SK-N-SH (cell line): ENCODE results near the gene GALNT6. TPM values are rescaled to one million over a fixed set of nuclear protein-coding genes. Genes with fewer than 3 reads are reported as not detected.

Experiments used
- CTCF ChIA-PET: fragments of 300-600, 350-600 bp; formaldehyde crosslinking; extraction: SDS; loops from one replicate; lab custom pipeline; 2021; lab: Yijun Ruan, JAX
- POLR2A ChIA-PET: fragments of 350-600 bp; sonication (Branson Sonifier 250); formaldehyde crosslinking; extraction: SDS; loops from one replicate; lab custom pipeline; 2020; ENCODE audit warnings: antibody characterized with exemption, inconsistent platforms; lab: Yijun Ruan, JAX
- DNase-seq: peaks from one replicate; pipeline ENCODE4 v3.0.0; 2012
- H2AFZ ChIP-seq: fragments of 200-600 bp; sonication (generic); 2 replicates; pipeline ENCODE4 v1.8.1; 2016; ENCODE audit warnings: antibody characterized with exemption, mild to moderate bottlenecking, low read depth
- H3F3A ChIP-seq: fragments of 200-600 bp; sonication (generic); replicated peaks from 2 replicates; pipeline ENCODE3; 2016; ENCODE audit warnings: antibody characterized with exemption, mild to moderate bottlenecking; ENCODE audit not compliant: insufficient read depth
- H3K27ac ChIP-seq, 2 experiments: fragments of 200-500 bp in 1 of 2; fragments of 200-600 bp in 1 of 2; sonication (Bioruptor generic) in 1 of 2; sonication (generic), shearing (Covaris generic) in 1 of 2; 2 replicates each; pipeline versions ENCODE4 v1.5.1 to v1.6.1; 2014 to 2016; ENCODE audit warnings: low read depth in 2 of 2, inconsistent platforms in 1 of 2, low read length in 1 of 2, mild to moderate bottlenecking in 1 of 2, mixed read lengths in 1 of 2
- H3K27me3 ChIP-seq: fragments of 200-600 bp; sonication (generic), shearing (Covaris generic); 2 replicates; pipeline ENCODE4 v1.6.1; 2016; ENCODE audit warnings: mixed run types; ENCODE audit not compliant: insufficient read depth
- H3K36me3 ChIP-seq, 2 experiments: fragments of 200-500 bp in 1 of 2; fragments of 200-600 bp in 1 of 2; sonication (Bioruptor generic) in 1 of 2; sonication (generic) in 1 of 2; replicated peaks in 1 of 2; 2 replicates each; pipeline versions ENCODE3 to v1.5.1; 2014 to 2016; ENCODE audit warnings: low read length in 1 of 2, mild to moderate bottlenecking in 1 of 2; ENCODE audit not compliant: insufficient read depth in 2 of 2, control insufficient read depth in 1 of 2
- H3K4me1 ChIP-seq, 2 experiments: fragments of 200-500 bp in 1 of 2; fragments of 200-600 bp in 1 of 2; sonication (Bioruptor generic) in 1 of 2; sonication (generic), shearing (Covaris generic) in 1 of 2; 2 replicates each; pipeline versions ENCODE4 v1.5.1 to v1.6.1; 2014 to 2016; ENCODE audit warnings: low read depth in 1 of 2, low read length in 1 of 2, mixed run types in 1 of 2; ENCODE audit not compliant: insufficient read depth in 2 of 2, control insufficient read depth in 1 of 2
- H3K4me2 ChIP-seq: fragments of 200-600 bp; sonication (generic), shearing (Covaris generic); 2 replicates; pipeline ENCODE4 v1.6.1; 2017; ENCODE audit warnings: mixed run types
- H3K4me3 ChIP-seq, 2 experiments: fragments of 200-500 bp in 1 of 2; fragments of 200-600 bp in 1 of 2; sonication (Bioruptor generic) in 1 of 2; sonication (generic), shearing (Covaris generic) in 1 of 2; 2 replicates each; pipeline versions ENCODE4 v1.5.1 to v1.8.1; 2014 to 2016; ENCODE audit warnings: low read depth in 2 of 2, inconsistent platforms in 1 of 2, low read length in 1 of 2, mild to moderate bottlenecking in 1 of 2, mixed read lengths in 1 of 2, moderate library complexity in 1 of 2
- H3K79me2 ChIP-seq: fragments of 200-600 bp; sonication (generic); 2 replicates; pipeline ENCODE4 v1.8.1; 2017; ENCODE audit warnings: mild to moderate bottlenecking; ENCODE audit not compliant: insufficient read depth
- H3K9ac ChIP-seq: fragments of 200-600 bp; sonication (generic); 2 replicates; pipeline ENCODE4 v1.6.1; 2017; ENCODE audit warnings: mixed run types
- H3K9me2 ChIP-seq: fragments of 200-600 bp; sonication (generic); 2 replicates; pipeline ENCODE4 v1.6.1; 2017; ENCODE audit warnings: mixed run types
- H3K9me3 ChIP-seq: fragments of 200-600 bp; sonication (generic); 2 replicates; pipeline ENCODE4 v1.6.1; 2017; ENCODE audit warnings: mixed run types, mild to moderate bottlenecking, moderate library complexity
- H4K20me1 ChIP-seq: fragments of 200-600 bp; sonication (generic); 2 replicates; pipeline ENCODE4 v1.6.1; 2017; ENCODE audit warnings: mild to moderate bottlenecking, mixed run types; ENCODE audit not compliant: insufficient read depth
- CHD2 ChIP-seq: fragments of 150-350 bp; IDR thresholded peaks from 2 replicates; pipeline ENCODE4 v1.6.1; 2018; ENCODE audit warnings: low read length; ENCODE audit not compliant: partially characterized antibody
- EP300 ChIP-seq, 2 experiments: IDR thresholded peaks; 2 replicates each; pipeline versions ENCODE4 v1.4.0 to v1.6.1; 2012; ENCODE audit warnings: borderline replicate concordance in 1 of 2, low read depth in 1 of 2, low read length in 1 of 2
- EZH2phosphoT487 ChIP-seq: fragments of 200-600 bp; sonication (generic); IDR thresholded peaks from 2 replicates; pipeline ENCODE4 v1.6.1; 2017; ENCODE audit warnings: low read depth, mixed run types, mild to moderate bottlenecking, antibody characterized with exemption, moderate library complexity, borderline replicate concordance
- FOSL2 ChIP-seq: IDR thresholded peaks from 2 replicates; pipeline ENCODE4 v1.4.0; 2012; ENCODE audit warnings: low read depth, mild to moderate bottlenecking, moderate library complexity, borderline replicate concordance
- GABPA ChIP-seq: IDR thresholded peaks from 2 replicates; pipeline ENCODE4 v1.4.0; 2012; ENCODE audit warnings: low read depth, mild to moderate bottlenecking
- JUND ChIP-seq: IDR thresholded peaks from 2 replicates; pipeline ENCODE4 v1.4.0; 2012
- PBX3 ChIP-seq: IDR thresholded peaks from 2 replicates; pipeline ENCODE4; 2012
- POLR2AphosphoS5 ChIP-seq: IDR thresholded peaks from 2 replicates; pipeline ENCODE4 v1.6.1; 2012; ENCODE audit warnings: low read depth, low read length
- RXRA ChIP-seq: IDR thresholded peaks from 2 replicates; pipeline ENCODE4 v1.4.0; 2012; ENCODE audit warnings: low read depth, mild to moderate bottlenecking, borderline replicate concordance
- SIN3A ChIP-seq: IDR thresholded peaks from 2 replicates; pipeline ENCODE4 v1.6.1; 2012; ENCODE audit warnings: low read depth, mild to moderate bottlenecking, low read length, moderate library complexity, borderline replicate concordance
- TAF1 ChIP-seq: IDR thresholded peaks from 2 replicates; pipeline ENCODE4 v1.6.1; 2012; ENCODE audit warnings: low read depth, mild to moderate bottlenecking, low read length, moderate library complexity, borderline replicate concordance
- TEAD4 ChIP-seq: IDR thresholded peaks from 2 replicates; pipeline ENCODE4 v1.4.0; 2012; ENCODE audit warnings: mild to moderate bottlenecking, borderline replicate concordance; ENCODE audit not compliant: insufficient read depth
- USF2 ChIP-seq: fragments of 150-350 bp; IDR thresholded peaks from 2 replicates; pipeline ENCODE4 v1.6.1; 2017; ENCODE audit warnings: antibody characterized with exemption, low read length, low read depth, borderline replicate concordance
- ZBTB33 ChIP-seq: IDR thresholded peaks from 2 replicates; pipeline ENCODE4 v1.4.0; 2012; ENCODE audit warnings: low read depth, borderline replicate concordance
- WGBS: methylation state at CpG from one replicate; pipeline ENCODE4 v1.1.6; 2017; ENCODE audit warnings: low lambda C conversion rate; 5-methylcytosine and 5-hydroxymethylcytosine counted together
- polyA plus RNA-seq, 3 experiments: library from polyadenylated mRNA; depleted of rRNA; stranded (reverse); fragments of >200 nt; gene quantifications; 2 replicates each; pipeline ENCODE4 v1.2.3, GENCODE V29; 2012

Gene GALNT6
- polyA plus RNA-seq, 1 of the 3 experiments (the other 2 are of a cell fraction) = 0.74 TPM

- no peak for DNase-seq
- ChIA-PET CTCF (interaction anchor here (1.3 to 2.2 kb wide), 2 partner anchors 22 to 58 kb away, joined by 3 to 7 read pairs; no protein-coding TSS in a partner anchor), POLR2A (no interaction called here)
- Histone ChIP-seq H3K36me3 (no peaks in the 10 kb centered on the region), H2AFZ (no peak overlapping the region), H3K4me3 (no peak overlapping the region), H3K9me3 (no peaks in the 10 kb centered on the region), H3K4me1 (peaks cover 0 to 25% of the 10 kb centered on the region in 2 experiments; a peak in 2 of 4 replicates), H3K79me2 (no peaks in the 10 kb centered on the region), H3K27ac (no peak overlapping the region), H3K9me2 (no peaks in the 10 kb centered on the region), H3K9ac (no peak overlapping the region), H3K27me3 (no peaks in the 10 kb centered on the region), H3F3A (peaks cover under 1% of the 10 kb centered on the region), H4K20me1 (no peaks in the 10 kb centered on the region), H3K4me2 (no peak overlapping the region)
- WGBS = 56% methylated on average over 4 of the region's 4 CpGs
- TF ChIP-seq SIN3A = no peak
- TF ChIP-seq POLR2AphosphoS5 = no peak
- TF ChIP-seq ZBTB33 = no peak
- TF ChIP-seq TEAD4 = no peak
- no peak for TF ChIP-seq TAF1
- no peak for TF ChIP-seq FOSL2
- no peak for TF ChIP-seq PBX3
- TF ChIP-seq EP300 (IDR thresholded peaks at IDR 0.05; ENCODE audit: borderline replicate concordance in 1 of 2, low read depth in 1 of 2, low read length in 1 of 2) = no peak
- TF ChIP-seq CHD2 = no peak
- TF ChIP-seq GABPA = no peak
- no peak for TF ChIP-seq EZH2phosphoT487
Observed at GRCh38 chr12:51399891-51400290, 8.7 kb upstream of the GALNT6 start.

GRCh38 chr12:51397670-51398069 lies 6.5 kb upstream of the GALNT6 start:
- 66% methylated on average over 4 of the region's 4 CpGs for WGBS
- Histone ChIP-seq H3K27me3 (no peaks in the 10 kb centered on the region), H3K4me2 (no peak overlapping the region), H3K9me2 (no peaks in the 10 kb centered on the region), H2AFZ (no peak overlapping the region), H3K4me3 (no peak overlapping the region), H3K9ac (no peak overlapping the region), H3F3A (peaks cover 15% of the 10 kb centered on the region), H3K79me2 (no peaks in the 10 kb centered on the region), H3K9me3 (no peaks in the 10 kb centered on the region), H3K27ac (no peak overlapping the region), H3K36me3 (no peaks in the 10 kb centered on the region), H4K20me1 (no peaks in the 10 kb centered on the region), H3K4me1 (peaks cover 4 to 16% of the 10 kb centered on the region in 2 experiments; a peak in 2 of 4 replicates)
- ChIA-PET POLR2A (interaction anchor here (0.6 kb wide), 1 partner anchor 12 kb away, joined by 9 read pairs; no protein-coding TSS in a partner anchor), CTCF (interaction anchor here (1.0 to 2.2 kb wide), 3 partner anchors 9 to 24 kb away, joined by 3 to 7 read pairs (median 3); no protein-coding TSS in a partner anchor)
- TF ChIP-seq RXRA (no peak), JUND (no peak), USF2 (no peak), FOSL2 (no peak), EZH2phosphoT487 (no peak)
- no peak for DNase-seq
